Measurements from ENCODE around the gene MYO7A.

Gene MYO7A

GRCh38 chr11:77201991-77202841 lies 74.2 kb downstream of the MYO7A start:
- no peak for DNase-seq

DNA sequence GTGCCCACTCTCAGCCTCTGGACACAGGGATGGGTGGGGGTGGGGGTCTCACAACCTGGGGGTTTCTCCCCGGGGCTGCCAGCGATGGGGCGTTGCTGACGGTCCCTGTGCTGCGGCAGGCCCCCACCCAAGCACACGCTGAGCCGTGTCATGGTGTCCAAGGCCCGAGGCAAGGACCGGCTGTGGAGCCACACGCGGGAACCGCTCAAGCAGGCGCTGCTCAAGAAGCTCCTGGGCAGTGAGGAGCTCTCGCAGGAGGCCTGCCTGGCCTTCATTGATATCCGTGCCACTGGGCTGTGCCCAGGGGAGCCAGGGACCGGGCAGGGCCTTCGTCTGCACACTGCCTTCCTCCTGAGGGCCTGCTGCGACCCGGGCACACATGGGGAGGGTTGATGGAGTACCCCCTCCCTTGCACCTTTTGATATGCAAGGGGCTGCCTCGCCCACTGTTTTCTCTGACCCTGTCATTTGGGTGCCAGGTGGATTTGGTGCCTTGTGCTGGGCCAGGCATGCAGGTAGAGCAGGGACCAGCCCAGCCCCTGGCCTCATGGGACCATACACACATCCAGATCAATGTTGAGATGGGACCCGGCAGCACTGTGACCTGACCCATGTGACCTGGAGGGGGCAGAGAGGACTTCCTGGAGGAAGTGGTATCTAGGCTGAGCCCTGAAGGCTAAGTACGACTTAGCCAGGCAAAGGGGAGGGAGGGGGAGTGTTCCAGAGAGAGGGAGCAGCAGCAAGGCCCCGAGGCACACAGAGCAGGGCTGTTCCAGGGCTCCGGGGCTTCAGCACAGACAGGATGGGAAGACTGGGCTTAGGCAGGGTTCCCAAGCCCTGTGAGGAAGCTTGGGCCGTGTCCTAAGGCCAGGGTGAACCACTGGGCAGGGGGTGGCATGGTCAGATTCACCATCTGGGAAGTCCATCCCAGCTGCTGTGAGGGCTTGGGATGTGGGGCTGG lies 75.2 kb downstream of the MYO7A start:
- DNase-seq, result peak in 1 of 2 donors; percentile 29

- no peak for DNase-seq
Measured at GRCh38 chr11:77203901-77204753, 76.1 kb downstream of the MYO7A start.

GRCh38 chr11:77204754-77205466 lies 76.9 kb downstream of the MYO7A start:
- no peak for DNase-seq

GRCh38 chr11:77205467-77206263 lies 77.6 kb downstream of the MYO7A start:
- no peak for DNase-seq

DNA sequence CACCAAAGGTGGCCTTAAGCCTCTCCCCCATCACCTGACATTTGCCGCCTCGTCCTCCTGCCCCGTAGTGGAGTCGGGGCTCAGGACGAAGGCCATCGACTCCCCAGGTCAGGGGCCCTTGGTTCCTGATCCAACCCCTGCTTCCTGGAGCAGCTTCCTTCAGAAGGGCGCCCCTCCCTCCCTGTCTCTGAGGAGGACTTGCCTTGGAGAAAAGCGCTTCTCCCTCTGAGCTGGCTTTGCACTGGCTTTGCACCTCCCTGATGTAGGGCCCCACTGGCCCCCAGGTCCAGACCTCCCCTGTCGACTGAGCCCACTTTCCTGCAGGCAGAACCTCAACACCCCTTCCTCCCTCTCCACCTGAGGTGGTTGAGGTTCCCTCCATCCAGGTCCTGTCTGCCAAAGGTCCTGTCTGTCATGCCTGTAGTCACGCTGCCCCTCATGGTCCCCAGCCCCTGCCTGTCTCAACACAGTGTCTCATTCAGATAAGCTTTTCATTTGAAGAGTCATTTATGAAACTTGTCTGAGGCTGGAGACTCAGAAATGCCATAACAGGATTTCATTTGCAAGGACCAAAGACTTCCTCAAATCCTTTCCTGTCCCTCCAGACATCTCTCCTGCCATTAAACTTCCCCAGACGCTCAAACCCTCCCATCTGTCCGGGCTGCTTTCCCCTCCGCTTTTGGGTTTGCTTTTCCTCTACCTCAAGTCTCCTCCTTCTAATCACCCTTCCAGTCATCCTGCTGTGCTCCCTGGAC lies 78.4 kb downstream of the MYO7A start:
- peak in 1 of 2 donors; percentile 7 for DNase-seq

DNA sequence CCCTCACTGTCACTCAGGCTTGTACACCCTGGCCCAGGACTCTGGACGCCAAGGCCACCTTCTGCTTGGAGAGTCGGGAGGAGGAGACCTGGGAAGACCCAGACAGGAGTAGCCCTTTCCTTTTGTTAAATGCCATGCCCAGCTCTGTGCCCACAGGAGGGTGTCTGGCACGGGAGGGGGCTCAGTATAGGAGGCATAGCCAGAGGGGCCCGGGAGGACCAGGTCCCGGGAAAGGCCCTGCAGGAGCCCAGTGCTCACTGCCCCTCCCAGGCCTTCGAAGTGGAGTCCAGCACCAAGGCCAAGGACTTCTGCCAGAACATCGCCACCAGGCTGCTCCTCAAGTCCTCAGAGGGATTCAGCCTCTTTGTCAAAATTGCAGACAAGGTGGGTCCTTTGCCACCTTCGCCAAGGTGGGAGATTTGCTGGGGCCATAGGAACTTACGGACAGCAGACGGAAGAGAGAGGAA lies 79.0 kb downstream of the MYO7A start:
- no peak for DNase-seq

DNA sequence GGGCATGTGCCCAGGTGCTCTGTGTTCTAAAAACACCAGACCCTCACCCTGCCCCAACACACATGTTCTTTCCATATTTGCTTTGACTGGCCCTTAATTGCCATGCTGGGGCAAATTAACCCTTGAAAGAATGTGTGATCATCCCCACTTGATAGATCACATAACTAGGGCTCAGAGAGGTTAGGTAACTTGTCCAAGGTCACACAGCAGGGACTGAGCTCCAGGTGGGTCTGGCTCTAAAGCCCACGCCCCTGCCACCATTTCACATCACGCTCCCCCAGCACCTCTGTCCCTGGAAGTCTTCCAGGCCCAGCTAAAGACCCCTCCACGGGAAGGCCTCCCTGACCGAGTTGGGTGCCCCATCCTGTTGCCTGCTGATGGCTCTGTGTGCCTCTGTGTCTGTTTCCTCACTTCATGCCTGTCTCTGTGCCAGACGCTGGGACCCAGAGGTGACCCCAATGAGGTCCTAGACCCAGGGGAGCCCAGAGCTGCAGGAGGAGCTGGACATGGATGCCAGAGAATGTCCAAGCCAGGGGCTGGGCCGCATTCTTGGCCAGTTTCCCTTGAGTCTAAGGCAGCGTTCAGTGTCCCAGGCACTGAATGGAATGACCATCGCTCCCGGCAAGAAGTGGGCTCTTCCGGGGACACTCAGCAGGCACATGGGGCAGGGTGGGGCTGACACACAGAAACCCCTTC lies 79.7 kb downstream of the MYO7A start:
- no peak for DNase-seq

GRCh38 chr11:77208535-77208934 lies 80.5 kb downstream of the MYO7A start:
- no peak for DNase-seq

GRCh38 chr11:77209663-77210062 lies 81.6 kb downstream of the MYO7A start:
- DNase-seq, result no peak

DNA sequence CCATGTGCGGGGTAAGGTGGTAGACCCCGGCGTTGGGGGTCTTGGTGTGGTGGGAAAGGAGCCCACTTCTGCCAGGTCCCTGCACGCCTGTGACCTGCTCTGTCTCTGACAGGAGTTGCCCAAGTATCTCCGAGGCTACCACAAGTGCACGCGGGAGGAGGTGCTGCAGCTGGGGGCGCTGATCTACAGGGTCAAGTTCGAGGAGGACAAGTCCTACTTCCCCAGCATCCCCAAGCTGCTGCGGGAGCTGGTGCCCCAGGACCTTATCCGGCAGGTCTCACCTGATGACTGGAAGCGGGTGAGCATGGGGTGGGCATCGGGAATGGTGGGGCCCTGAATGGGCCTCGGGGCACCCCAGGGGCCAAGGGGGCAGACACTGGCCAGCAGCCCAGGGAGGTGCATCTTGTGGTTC lies 83.0 kb downstream of the MYO7A start:
- DNase-seq, result no peak

DNA sequence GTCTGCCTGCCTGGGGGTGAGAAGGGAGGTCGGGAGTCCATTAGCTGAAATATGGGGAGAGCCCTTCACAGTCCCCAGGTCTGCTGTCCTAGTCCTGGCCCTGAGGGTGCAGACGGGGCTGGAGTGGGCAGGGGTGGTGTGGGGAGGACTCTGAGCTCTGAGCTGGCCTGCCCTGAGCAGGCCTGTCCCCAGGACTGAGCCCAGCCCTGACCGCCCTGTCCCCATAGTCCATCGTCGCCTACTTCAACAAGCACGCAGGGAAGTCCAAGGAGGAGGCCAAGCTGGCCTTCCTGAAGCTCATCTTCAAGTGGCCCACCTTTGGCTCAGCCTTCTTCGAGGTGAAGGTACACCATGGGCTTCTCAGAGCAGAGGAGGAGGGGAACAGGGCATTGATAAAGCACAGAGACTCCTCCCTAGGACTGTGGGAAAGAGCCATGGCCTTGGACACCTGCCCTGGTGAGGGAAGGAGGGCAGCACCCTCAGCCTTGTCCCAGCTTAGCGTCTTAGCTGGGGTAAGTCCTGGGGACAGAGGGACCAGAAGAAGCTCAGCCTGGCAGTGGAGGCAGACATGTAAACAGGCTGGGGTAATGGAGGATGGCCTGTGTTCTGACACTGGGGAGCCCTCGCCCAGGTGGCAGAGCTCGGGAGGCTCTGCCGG lies 83.7 kb downstream of the MYO7A start:
- DNase-seq, result no peak

DNA sequence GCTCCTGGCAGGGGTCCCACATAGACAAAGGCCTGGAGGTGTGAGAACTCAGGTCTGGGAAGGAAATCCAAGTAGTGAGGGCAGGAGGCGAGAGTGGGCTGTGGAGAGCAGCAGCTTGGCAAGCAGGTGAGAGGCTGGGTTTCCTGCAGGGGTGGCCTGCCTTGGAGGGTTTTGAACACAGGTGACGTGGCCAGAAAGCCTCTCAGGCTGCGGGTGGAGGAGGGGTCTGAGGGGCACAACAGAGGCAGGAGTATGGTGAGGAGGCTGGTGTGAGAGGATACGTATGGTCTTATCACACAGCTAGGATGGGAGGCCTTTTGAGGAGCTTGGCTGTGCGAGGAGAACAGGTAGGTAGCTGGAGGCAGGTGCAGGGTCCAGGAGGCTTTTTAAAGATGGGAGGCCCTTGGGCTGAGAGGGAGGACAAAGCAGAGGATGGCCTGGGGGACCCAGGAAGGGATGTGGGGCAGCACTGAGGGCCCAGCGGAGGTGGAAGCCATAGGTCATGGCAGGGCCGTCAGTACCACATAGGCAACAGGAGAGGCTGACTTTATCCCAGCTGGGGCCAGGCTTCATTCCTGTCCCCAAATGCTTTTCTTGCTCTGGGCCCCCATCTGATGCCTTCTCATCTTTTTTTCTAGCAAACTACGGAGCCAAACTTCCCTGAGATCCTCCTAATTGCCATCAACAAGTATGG lies 84.4 kb downstream of the MYO7A start:
- DNase-seq, result no peak

- no peak for DNase-seq
Measured at GRCh38 chr11:77213029-77213579, 85.1 kb downstream of the MYO7A start.

DNA sequence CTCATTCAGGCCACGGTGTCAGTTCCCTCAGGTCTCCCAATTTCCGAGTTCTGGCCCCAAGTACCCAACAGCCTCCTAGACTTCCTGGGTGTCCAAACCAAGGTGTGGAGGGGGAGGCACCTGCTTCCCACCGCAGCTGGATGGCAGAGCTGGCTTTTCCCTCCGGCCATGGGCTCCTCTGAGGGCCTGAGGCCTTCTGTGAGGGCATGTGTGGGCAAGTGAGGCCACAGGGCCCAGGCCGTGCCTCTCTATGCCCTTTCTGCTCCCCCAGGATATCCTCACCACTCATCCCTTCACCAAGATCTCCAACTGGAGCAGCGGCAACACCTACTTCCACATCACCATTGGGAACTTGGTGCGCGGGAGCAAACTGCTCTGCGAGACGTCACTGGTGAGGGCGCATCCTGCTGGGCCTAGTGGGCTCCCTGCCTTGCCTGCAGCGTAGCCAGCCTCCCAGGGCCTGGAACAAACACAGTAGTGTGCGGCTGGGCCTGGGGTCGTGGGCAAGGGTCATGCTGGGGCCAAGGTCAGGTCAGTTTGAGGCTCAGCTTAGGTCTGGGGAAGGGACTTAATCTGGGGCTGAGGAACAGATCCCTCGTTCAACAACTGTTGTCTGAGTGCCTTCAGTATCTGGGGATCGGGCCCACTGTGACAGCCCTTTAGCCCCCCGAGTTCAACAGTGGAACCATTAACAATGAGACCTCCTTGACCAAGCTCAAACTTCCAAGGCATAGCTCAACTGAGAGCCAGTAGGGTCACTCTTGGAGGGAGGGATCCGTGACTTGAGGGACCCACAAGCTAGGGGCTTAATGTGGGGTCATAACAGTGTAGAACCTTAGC lies 85.8 kb downstream of the MYO7A start:
- DNase-seq, result no peak

DNA sequence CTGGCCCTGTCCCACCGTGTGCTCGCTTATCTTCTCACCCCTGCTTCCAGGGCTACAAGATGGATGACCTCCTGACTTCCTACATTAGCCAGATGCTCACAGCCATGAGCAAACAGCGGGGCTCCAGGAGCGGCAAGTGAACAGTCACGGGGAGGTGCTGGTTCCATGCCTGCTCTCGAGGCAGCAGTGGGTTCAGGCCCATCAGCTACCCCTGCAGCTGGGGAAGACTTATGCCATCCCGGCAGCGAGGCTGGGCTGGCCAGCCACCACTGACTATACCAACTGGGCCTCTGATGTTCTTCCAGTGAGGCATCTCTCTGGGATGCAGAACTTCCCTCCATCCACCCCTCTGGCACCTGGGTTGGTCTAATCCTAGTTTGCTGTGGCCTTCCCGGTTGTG lies 86.5 kb downstream of the MYO7A start:
- no peak for DNase-seq

DNA sequence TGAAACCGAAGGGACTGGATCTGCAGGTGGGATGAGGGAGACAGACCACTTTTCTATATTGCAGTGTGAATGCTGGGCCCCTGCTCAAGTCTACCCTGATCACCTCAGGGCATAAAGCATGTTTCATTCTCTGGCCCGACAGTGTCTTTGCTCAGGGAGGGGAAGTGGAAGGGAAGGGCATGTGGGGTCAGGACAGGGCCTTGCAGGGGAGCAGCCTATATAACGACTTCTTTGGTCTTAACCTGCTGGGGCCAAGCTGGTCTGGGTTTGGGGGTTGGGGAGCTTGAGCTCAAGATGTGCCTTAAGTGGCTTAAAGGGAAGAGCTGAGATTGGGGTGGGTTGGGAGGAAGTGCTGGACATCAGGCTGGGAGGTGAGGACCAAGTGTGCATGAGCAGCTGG lies 87.1 kb downstream of the MYO7A start:
- no peak for DNase-seq
